ENCODE measurements around the gene VDR.

DNA sequence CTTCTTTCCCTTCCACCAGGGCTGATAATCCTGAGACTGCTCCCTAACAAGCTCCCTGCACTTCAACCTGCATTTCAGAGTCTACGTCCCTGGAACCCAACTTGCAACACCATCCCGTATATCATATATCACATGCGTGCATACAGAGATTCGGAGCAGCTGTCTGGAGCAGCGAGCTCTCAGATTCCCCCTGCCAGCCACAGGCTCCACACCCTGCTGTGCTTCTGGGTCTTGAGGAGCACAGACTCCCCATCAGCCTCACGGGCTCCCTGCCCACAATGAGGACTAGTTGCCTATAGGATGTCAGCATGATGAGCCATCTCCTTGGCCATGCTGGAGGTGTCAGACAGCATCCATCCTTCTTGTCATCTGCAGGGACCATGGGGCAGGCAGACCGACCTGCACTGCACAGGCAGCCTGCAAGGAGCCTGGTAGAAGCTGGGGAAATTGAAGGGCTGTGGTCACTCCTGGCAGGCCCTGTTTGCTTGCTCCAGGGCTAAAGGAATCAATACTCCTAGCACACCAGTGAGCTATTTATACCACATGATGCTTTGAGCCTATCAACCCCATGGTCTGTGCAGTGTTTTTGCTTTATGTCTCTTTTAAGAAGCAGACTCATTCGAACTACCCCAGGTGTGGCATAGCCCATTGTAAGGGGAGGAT, 65.4 kb downstream of the VDR start:
- TF ChIP-seq, protein P1, sequence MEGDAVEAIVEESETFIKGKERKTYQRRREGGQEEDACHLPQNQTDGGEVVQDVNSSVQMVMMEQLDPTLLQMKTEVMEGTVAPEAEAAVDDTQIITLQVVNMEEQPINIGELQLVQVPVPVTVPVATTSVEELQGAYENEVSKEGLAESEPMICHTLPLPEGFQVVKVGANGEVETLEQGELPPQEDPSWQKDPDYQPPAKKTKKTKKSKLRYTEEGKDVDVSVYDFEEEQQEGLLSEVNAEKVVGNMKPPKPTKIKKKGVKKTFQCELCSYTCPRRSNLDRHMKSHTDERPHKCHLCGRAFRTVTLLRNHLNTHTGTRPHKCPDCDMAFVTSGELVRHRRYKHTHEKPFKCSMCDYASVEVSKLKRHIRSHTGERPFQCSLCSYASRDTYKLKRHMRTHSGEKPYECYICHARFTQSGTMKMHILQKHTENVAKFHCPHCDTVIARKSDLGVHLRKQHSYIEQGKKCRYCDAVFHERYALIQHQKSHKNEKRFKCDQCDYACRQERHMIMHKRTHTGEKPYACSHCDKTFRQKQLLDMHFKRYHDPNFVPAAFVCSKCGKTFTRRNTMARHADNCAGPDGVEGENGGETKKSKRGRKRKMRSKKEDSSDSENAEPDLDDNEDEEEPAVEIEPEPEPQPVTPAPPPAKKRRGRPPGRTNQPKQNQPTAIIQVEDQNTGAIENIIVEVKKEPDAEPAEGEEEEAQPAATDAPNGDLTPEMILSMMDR (IDR thresholded peaks at IDR 0.05), result no peak
- TF ChIP-seq POLR2A (IDR thresholded peaks at IDR 0.05), result no peak
